GM10266 (cell line): Measurements from ENCODE around the gene HIVEP2.
"Not testable (repeated sequence)": the region's sequence is repeated elsewhere in the genome, so short reads cannot be mapped to it uniquely, and the experiment has no call there.

Experiments used
- DNase-seq: peaks from one replicate; pipeline ENCODE4 v3.0.0; 2012; ENCODE audit errors: extremely low spot score
- TF ChIP-seq, protein P1 (sequence below): IDR thresholded peaks from 2 replicates; pipeline ENCODE4 v1.5.1; 2012; ENCODE audit warnings: mild to moderate bottlenecking, low read depth; ENCODE audit not compliant: control insufficient read depth, insufficient read depth; ENCODE audit errors: missing control alignments

HIVEP2 gene, protein sequence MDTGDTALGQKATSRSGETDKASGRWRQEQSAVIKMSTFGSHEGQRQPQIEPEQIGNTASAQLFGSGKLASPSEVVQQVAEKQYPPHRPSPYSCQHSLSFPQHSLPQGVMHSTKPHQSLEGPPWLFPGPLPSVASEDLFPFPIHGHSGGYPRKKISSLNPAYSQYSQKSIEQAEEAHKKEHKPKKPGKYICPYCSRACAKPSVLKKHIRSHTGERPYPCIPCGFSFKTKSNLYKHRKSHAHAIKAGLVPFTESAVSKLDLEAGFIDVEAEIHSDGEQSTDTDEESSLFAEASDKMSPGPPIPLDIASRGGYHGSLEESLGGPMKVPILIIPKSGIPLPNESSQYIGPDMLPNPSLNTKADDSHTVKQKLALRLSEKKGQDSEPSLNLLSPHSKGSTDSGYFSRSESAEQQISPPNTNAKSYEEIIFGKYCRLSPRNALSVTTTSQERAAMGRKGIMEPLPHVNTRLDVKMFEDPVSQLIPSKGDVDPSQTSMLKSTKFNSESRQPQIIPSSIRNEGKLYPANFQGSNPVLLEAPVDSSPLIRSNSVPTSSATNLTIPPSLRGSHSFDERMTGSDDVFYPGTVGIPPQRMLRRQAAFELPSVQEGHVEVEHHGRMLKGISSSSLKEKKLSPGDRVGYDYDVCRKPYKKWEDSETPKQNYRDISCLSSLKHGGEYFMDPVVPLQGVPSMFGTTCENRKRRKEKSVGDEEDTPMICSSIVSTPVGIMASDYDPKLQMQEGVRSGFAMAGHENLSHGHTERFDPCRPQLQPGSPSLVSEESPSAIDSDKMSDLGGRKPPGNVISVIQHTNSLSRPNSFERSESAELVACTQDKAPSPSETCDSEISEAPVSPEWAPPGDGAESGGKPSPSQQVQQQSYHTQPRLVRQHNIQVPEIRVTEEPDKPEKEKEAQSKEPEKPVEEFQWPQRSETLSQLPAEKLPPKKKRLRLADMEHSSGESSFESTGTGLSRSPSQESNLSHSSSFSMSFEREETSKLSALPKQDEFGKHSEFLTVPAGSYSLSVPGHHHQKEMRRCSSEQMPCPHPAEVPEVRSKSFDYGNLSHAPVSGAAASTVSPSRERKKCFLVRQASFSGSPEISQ (N-terminal part only)

DNA sequence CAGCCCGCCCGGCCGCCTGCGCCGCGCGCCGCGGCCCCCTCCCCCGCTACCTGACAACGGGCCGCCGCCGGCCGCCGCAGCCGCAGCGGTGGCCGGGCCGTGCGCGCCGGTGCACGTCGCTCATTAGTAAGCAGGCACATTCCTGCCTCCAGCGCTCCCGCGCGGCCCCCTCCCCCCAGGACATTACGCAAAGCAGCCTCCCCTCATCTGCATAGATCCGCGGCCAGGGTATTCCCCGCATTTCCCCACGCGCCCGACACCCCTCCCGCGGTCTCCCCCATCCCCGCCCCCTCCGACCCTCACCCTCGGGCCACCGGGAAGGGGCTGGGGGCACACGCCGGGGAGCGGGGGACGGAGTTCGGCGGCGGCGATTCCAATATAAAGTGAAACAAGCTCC lies at the start of gene HIVEP2:
Gene HIVEP2, minus strand, starts transcription at position 128 of the 397 bp plus-strand sequence. CDS start 170,438 bp downstream, outside the sequence.
- TF ChIP-seq, protein P1, sequence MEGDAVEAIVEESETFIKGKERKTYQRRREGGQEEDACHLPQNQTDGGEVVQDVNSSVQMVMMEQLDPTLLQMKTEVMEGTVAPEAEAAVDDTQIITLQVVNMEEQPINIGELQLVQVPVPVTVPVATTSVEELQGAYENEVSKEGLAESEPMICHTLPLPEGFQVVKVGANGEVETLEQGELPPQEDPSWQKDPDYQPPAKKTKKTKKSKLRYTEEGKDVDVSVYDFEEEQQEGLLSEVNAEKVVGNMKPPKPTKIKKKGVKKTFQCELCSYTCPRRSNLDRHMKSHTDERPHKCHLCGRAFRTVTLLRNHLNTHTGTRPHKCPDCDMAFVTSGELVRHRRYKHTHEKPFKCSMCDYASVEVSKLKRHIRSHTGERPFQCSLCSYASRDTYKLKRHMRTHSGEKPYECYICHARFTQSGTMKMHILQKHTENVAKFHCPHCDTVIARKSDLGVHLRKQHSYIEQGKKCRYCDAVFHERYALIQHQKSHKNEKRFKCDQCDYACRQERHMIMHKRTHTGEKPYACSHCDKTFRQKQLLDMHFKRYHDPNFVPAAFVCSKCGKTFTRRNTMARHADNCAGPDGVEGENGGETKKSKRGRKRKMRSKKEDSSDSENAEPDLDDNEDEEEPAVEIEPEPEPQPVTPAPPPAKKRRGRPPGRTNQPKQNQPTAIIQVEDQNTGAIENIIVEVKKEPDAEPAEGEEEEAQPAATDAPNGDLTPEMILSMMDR: no peak
- peak; percentile 83 for DNase-seq

DNA sequence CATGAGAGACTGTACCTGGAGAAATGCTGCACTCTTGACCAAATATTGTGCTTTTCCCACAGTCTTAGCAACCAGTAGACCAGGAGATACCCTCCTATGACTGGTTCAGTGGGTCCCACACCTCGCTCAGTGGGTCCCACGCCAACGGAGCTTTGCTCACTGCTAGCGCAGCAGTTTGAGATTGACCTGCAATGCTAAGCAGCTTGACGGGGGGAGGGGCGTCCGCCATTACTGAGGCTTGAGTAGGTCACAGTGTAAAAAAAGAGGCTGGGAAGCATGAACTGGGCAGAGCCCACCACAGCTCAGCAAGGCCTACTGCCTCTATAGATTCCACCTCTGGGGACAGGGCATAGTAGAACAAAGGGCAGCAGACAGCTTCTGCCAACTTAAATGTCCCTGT lies 49.0 kb upstream of the HIVEP2 start:
- DNase-seq: no peak
- TF ChIP-seq, protein P1: no peak

DNA sequence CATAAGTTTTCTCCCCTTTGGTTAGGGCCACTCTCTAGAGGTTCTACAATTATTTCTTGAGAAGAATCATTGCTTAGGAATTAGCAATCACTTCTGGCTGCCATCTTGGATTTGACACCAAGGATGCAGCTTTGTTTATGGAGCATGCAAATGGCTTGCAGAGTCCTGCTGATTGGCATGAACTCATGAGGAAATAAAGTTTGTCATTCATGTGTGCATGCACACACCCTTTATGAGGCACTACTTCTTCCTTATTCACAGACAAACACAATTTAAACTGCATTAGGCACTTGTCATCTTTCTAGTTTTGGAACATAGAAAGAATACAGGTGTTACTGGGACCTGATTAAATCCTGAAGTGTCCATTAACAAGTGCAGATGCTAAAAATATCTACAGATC lies 42.5 kb upstream of the HIVEP2 start:
- TF ChIP-seq, protein P1: no peak
- no peak for DNase-seq

DNA sequence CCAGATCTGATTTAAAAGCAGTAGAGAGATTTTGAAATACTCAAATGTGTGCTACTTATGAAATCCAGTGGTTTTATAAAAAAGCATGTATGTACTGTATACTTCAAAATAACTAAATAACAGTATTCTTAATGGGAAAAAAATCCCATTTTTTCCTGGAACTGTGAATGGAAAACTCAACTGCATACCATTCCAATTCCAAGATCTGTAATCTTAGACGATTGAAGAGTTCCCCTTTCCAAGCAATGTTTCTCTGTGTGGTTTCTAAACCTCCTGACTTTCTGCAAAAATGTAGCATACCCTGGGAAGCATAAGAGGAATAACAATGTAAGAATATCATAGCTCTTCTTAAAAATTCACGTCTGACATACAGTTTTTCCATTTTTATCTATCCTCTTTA lies 40.3 kb upstream of the HIVEP2 start:
- DNase-seq: no peak
- TF ChIP-seq, protein P1: no peak

DNA sequence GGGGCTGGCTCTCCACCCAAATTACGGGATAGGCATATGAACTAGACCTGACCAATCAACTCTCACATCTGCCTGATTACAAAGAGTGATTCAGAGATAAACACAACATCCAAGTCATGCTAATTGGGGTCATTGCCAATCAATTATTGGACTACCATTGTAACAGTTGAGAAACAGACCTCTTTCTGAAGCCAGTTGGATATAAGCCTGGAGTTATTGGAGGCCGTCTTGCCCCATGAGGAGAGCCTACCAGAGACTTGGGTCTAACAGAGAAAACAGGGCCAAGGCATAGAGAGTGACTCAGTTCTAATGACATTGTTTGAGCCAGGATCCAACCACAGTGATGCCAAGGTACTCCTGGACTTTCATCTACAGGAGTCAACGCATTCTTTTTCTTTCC lies 39.4 kb upstream of the HIVEP2 start:
- TF ChIP-seq, protein P1: no peak
- no peak for DNase-seq

DNA sequence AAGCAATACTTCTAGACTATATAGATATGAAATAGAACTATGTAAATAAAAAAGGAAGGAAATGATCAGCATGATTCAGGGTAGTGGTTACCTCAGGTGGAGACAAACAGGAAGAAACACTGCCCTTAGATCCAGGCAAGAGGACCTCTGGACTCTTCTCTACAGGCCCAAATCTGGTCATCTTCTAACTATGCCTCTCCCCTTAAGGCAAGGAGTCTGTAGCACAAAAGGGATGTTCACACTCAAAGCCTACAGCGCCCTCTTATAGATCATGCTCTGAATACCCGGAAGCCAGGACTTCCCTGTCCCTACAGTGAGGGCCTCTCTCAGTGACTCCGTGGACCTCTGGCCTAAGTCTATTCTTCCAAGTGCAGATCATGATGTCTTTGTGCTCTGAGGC lies 30.4 kb upstream of the HIVEP2 start:
- DNase-seq: no peak
- TF ChIP-seq, protein P1: no peak

DNA sequence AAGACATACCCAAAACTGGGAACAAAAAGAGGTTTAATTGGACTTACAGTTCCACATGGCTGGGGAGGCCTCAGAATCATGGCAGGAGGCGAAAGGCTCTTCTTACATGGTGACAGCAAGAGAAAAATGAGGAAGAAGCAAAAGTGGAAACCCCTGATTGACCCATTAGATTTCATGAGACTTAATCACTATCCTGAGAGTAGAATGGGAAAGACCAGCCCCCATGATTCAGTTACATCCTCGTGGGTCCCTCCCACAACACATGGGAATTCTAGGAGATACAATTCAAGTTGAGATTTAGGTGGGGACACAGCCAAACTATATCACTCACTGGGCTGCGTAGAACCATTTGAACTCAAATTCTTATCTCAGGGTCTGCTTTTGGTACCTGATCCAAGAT lies 26.0 kb upstream of the HIVEP2 start:
- not testable (repeated sequence) for DNase-seq
